ENCODE data around the gene SHISA5. TPM values are rescaled to one million over a fixed set of nuclear protein-coding genes. Genes with fewer than 3 reads are reported as not detected.

SHISA5 gene
- total and polyA plus RNA-seq, 2 experiments from 2014 or later, result 192 to 369 TPM

DNA sequence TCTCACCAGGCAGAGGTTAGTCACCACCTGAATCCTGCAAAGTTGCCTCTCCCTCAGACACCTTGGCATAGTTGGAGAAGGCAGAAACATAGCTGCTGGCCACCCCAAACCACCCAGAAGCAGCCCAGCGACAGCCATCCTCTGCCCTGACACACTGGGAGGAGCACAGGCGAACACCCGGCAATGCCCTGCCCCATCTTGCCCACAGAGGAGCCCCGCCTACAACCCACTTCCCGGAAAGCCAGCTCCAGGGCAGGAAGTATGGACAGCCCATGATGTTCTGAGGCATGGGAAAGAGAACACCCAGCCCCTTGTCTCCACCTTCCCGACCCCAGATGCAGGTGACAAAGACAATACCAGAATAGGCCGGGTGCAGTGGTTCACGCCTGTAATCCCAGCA lies 12.6 kb upstream of the SHISA5 start:
- WGBS (ENCODE audit: low lambda C conversion rate, missing lambda C conversion rate), result 84% methylated on average over 8 of the region's 8 CpGs
- Histone ChIP-seq H3K4me3 (no peak overlapping the region), H3K4me2 (no peak overlapping the region), H3K9me2 (replicated peaks; ENCODE audit: insufficient read depth) (no peaks in the 10 kb centered on the region), H3K79me2 (no peaks in the 10 kb centered on the region), H2AFZ (no peak overlapping the region), H3K9me3 (ENCODE audit: low read depth) (no peaks in the 10 kb centered on the region), H4K20me1 (ENCODE audit: insufficient read depth, poor library complexity, severe bottlenecking) (no peaks in the 10 kb centered on the region), H3K36me3 (replicated peaks; ENCODE audit: insufficient read depth, low read depth) (no peaks in the 10 kb centered on the region), H3K27me3 (no peaks in the 10 kb centered on the region), H3K27ac (no peak overlapping the region), H3K4me1 (ENCODE audit: insufficient read depth) (no peaks in the 10 kb centered on the region)
- no peak for DNase-seq (ENCODE audit: low spot score)
- no peak for TF ChIP-seq EZH2phosphoT487 (IDR thresholded peaks at IDR 0.05; ENCODE audit: low read depth, severe bottlenecking, unreplicated experiment)
- TF ChIP-seq, protein P1, sequence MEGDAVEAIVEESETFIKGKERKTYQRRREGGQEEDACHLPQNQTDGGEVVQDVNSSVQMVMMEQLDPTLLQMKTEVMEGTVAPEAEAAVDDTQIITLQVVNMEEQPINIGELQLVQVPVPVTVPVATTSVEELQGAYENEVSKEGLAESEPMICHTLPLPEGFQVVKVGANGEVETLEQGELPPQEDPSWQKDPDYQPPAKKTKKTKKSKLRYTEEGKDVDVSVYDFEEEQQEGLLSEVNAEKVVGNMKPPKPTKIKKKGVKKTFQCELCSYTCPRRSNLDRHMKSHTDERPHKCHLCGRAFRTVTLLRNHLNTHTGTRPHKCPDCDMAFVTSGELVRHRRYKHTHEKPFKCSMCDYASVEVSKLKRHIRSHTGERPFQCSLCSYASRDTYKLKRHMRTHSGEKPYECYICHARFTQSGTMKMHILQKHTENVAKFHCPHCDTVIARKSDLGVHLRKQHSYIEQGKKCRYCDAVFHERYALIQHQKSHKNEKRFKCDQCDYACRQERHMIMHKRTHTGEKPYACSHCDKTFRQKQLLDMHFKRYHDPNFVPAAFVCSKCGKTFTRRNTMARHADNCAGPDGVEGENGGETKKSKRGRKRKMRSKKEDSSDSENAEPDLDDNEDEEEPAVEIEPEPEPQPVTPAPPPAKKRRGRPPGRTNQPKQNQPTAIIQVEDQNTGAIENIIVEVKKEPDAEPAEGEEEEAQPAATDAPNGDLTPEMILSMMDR (IDR thresholded peaks at IDR 0.05; ENCODE audit: poor library complexity), result no peak
- no peak for TF ChIP-seq EZH2 (IDR thresholded peaks at IDR 0.05; ENCODE audit: borderline replicate concordance)

DNA sequence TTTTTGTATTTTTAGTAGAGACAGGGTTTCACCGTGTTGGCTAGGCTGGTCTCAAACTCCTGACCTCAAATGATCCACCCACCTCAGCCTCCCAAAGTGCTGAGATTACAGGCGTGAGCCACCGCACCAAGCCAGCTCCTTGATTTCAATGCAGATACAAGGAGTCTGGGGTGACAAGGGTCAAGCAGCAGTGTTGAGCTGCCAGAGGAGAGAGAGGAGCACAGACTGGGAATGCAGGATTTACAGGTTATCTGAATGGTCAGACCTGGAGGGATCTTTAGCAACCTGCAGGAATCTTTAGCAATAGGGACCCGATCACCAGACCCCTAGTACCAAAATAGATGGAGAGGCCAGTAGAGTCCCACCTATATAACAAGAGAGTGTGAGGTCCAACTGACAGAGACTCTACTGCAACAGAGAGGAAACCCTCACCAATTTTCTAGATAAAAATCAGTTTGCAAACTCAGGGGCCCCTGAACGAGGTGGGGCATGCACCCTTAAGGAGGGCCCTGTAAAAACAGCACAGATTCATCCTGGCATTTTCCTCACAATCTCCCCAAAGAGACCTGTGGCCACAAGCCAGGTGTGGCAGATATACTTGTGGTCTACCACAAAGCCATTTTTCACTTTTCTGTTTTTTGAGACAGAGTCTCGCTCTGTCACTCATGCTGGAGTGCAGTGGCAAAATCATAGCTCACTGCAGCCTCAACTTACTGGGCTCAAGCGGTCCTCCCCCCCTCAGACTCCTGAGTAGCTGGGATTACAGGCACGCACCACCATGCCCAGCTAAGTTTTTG lies 10.7 kb upstream of the SHISA5 start:
- H3K4me1 ChIP-seq (ENCODE audit: insufficient read depth), result no peaks in the 10 kb centered on the region
- H3K4me2 ChIP-seq, result no peak overlapping the region
- H2AFZ ChIP-seq, result no peak overlapping the region
- H3K79me2 ChIP-seq, result no peaks in the 10 kb centered on the region
- no peak overlapping the region for H3K4me3 ChIP-seq
- H3K36me3 ChIP-seq (replicated peaks; ENCODE audit: insufficient read depth, low read depth), result no peaks in the 10 kb centered on the region
- no peaks in the 10 kb centered on the region for H4K20me1 ChIP-seq (ENCODE audit: insufficient read depth, poor library complexity, severe bottlenecking)
- H3K27ac ChIP-seq, result no peak overlapping the region
- no peaks in the 10 kb centered on the region for H3K27me3 ChIP-seq
- TF ChIP-seq EZH2 (IDR thresholded peaks at IDR 0.05; ENCODE audit: borderline replicate concordance), result no peak
- TF ChIP-seq EZH2phosphoT487 (IDR thresholded peaks at IDR 0.05; ENCODE audit: low read depth, severe bottlenecking, unreplicated experiment), result no peak
- TF ChIP-seq, protein P1 (IDR thresholded peaks at IDR 0.05; ENCODE audit: poor library complexity), result no peak
- DNase-seq (ENCODE audit: low spot score), result no peak
- H3K9me2 ChIP-seq (replicated peaks; ENCODE audit: insufficient read depth), result no peaks in the 10 kb centered on the region
- 79% methylated on average over 8 of the region's 8 CpGs for WGBS (ENCODE audit: low lambda C conversion rate, missing lambda C conversion rate)
- H3K9me3 ChIP-seq (ENCODE audit: low read depth), result no peaks in the 10 kb centered on the region

DNA sequence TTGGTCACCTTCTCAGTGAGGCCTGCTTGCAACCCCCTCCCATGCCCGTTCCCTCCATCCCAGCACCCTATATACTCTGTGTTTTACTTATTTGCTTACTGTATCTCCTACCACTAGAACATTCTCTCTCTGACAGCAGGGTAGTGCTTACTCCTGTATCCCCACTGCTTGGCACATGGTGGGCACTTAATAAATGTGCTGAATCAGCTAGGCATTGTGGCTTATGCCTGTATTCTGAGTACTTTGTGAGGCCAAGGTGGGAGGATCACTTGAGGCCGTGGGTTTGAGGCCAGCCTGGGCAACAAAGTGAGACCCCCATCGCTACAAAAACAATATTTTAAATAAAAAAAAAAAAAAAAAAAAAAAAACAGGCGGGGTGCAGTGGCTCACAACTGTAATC lies 7.6 kb upstream of the SHISA5 start:
- Histone ChIP-seq H3K79me2 (no peaks in the 10 kb centered on the region), H3K36me3 (replicated peaks; ENCODE audit: insufficient read depth, low read depth) (no peaks in the 10 kb centered on the region), H3K4me2 (no peak overlapping the region), H3K9me3 (ENCODE audit: low read depth) (no peaks in the 10 kb centered on the region), H3K4me3 (no peak overlapping the region), H3K27ac (no peak overlapping the region), H3K27me3 (no peaks in the 10 kb centered on the region), H2AFZ (no peak overlapping the region), H3K4me1 (ENCODE audit: insufficient read depth) (no peaks in the 10 kb centered on the region), H4K20me1 (ENCODE audit: insufficient read depth, poor library complexity, severe bottlenecking) (no peaks in the 10 kb centered on the region), H3K9me2 (replicated peaks; ENCODE audit: insufficient read depth) (no peaks in the 10 kb centered on the region)
- TF ChIP-seq EZH2phosphoT487 (IDR thresholded peaks at IDR 0.05; ENCODE audit: low read depth, severe bottlenecking, unreplicated experiment) (no peak), EZH2 (IDR thresholded peaks at IDR 0.05; ENCODE audit: borderline replicate concordance) (no peak)
- TF ChIP-seq, protein P1 (IDR thresholded peaks at IDR 0.05; ENCODE audit: poor library complexity), result no peak
- 89% methylated on average over 4 of the region's 4 CpGs for WGBS (ENCODE audit: low lambda C conversion rate, missing lambda C conversion rate)
- no peak for DNase-seq (ENCODE audit: low spot score)
